Measurements from ENCODE around the gene CD70.
A peak's percentile ranks its signal among the peaks of the same experiment; 100 is the strongest.
"Not testable (repeated sequence)": the region's sequence is repeated elsewhere in the genome, so short reads cannot be mapped to it uniquely, and the experiment has no call there.

The CD70 gene

GRCh38 chr19:6570764-6571163 is 20.2 kb downstream of the CD70 start:
- DNase-seq (ENCODE audit: low read depth): no peak

GRCh38 chr19:6568816-6569215 is 22.1 kb downstream of the CD70 start:
- no peak for DNase-seq (ENCODE audit: low read depth)

- DNase-seq (ENCODE audit: low read depth): no peak
Measured at GRCh38 chr19:6568010-6568526, 22.9 kb downstream of the CD70 start.

DNA sequence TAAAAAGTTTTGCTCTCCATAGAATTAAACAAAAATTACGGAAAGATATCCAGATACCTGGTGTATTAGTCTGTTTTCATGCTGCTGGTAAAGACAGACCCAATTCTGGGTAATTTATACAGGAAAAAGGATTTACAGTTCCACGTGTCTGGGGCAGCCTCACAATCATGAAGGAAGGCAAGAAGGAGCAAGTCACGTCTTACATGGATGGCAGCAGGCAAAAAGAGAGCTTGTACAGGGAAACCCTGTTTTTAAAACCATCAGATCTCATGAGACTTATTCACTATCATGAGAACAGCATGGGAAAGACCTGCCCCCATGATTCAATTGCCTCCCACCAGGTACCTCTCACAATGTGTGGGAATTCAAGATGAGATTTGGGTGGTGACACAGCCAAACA is 24.2 kb downstream of the CD70 start:
- DNase-seq (ENCODE audit: low read depth): not testable (repeated sequence)

- DNase-seq (ENCODE audit: low read depth): peak; percentile 40
Measured at GRCh38 chr19:6564393-6564792, 26.6 kb downstream of the CD70 start.

- not testable (repeated sequence) for DNase-seq (ENCODE audit: low read depth)
Measured at GRCh38 chr19:6562437-6562836, 28.5 kb downstream of the CD70 start.

DNA sequence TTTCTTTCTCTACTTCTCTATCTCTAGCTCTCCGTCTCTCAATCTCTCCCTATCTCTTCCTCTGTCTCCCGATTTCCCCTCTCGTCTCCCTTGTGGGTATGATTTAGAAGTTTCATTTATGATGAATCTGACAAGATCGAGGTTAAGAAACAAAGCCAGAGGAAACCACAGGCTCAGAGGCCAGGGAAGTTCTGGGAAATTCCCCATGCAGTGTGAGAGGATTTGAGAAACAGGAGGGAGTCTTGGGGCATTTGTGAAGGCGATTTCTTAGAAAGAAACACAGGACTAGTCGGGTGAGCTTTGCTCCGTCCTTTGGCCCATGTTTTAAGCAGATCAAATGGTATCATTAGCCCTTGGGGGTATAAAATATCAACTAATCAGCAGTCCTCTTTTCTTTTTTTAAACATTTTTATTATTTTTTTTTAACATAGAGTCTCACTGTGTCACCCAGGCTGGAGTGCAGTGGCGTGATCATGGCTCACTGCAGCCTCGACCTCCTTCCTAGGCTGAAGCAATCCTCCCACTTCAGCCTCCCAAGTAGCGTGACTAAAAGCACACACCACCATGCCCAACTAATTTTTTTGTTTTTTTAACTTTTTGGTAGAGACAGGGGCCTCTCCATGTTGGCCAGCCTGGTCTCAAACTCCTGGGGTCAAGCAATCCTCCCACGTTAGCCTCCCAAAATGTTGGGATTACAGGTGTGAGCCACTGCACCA is 34.3 kb downstream of the CD70 start:
- DNase-seq (ENCODE audit: low read depth): peak; percentile 48

- no peak for DNase-seq (ENCODE audit: low read depth)
Measured at GRCh38 chr19:6556043-6556449, 34.9 kb downstream of the CD70 start.

DNA sequence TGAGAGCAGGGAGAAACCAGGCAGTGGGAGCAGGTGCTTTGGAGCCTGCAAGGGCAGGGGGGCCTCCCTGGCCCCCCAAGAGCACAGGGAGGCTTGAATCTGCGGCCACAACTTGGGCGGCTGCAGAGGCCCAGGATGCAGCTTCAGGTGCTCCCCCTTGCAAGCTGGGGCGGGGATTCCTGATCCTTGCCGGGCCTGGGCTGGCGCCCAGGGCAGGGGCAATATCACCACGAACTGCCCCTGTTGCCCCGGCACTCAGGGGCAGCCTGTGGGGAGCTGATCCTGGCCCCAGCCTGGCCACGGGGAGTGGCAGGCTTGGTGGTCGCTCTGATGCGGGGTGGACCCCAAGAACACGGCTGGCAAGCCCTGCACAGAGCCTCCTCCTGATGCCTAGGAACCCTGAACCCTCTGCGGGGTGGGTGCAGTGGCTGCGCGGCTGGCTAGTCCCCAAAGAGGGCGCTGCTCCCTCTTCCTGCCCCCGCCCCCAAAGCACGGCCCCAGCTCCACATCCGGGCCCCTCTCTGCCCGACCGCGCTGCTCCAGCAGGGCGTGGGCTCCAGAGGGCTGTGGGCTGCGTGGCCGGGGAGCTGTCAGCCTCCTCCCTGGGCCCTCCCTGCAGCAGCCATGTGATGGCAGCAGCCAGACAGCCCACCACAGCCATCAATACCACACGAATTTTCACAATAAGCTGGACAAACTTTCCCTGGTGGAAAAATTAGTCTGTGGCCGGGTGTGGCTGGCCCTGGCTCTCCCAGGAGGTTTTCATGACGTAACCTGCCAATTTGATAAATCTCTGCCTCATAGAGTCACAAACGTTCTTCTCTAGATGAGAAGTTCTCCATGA is 39.1 kb downstream of the CD70 start:
- no peak for DNase-seq (ENCODE audit: low read depth)

DNA sequence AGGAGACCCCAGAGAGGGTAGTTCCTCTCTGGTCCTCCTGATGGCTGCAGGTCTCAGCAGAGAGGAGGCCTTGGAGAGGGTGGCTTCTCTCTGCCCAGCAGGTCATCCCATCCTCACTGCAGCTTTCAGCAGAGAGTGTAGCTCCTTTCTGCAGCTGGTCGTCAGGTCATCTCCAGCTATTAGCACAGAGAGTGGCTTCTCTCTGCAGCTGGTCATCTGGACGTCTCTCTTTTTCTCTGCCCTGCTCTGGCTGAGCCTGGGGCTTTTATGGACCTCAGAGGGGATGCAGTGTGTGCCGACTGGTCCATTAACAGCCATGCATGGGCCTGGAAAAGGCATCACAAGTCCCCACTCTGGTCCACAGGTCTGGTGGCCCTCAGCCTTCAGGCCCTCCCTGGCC is 39.9 kb downstream of the CD70 start:
- no peak for DNase-seq (ENCODE audit: low read depth)

- DNase-seq (ENCODE audit: low read depth): not testable (repeated sequence)
Measured at GRCh38 chr19:6550679-6551078, 40.3 kb downstream of the CD70 start.

- no peak for DNase-seq (ENCODE audit: low read depth)
Measured at GRCh38 chr19:6543866-6544347, 47.0 kb downstream of the CD70 start.

DNA sequence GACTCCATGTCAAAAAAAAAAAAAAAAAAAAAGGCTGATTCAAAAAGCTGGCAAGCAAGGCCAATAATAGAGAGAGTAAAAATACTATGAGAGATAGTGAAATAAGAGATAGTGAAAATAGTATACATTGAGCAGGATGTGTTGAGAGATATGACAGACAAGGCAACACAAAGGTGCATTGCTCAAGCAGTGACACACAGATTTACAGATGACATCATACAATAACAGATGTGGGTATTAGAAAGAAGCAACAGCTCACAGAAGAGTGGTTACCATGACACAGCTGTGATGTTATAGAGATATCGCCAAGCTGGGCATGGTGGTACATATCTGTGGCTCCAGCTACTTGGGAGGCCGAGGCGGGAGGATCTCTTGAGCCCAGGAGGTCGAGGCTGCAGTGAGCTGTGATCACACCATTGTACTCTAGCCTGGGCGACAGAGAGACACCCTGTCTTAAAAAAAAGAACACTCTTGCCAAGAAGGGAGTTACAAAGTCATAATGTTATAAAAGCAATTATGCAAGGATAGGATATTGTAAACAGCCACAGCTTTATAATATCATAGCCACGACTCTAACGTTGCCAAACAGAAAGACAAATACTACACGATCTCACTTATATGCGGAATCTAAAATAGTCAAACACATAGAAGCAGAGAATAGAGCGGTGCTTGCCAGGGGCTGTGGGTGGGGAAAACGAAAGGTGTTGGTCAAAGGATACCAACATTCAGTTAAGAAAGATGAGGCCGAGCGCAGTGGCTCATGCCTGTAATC is 49.8 kb downstream of the CD70 start:
- no peak for DNase-seq (ENCODE audit: low read depth)

GRCh38 chr19:6539514-6539913 is 51.4 kb downstream of the CD70 start:
- no peak for DNase-seq (ENCODE audit: low read depth)

Measured in ELR (cell line).